Measurements from ENCODE around the gene RHBDD2. TPM values are rescaled to one million over a fixed set of nuclear protein-coding genes. Genes with fewer than 3 reads are reported as not detected.

RHBDD2 gene
- total RNA-seq, 1 donor = 27.5 TPM

DNA sequence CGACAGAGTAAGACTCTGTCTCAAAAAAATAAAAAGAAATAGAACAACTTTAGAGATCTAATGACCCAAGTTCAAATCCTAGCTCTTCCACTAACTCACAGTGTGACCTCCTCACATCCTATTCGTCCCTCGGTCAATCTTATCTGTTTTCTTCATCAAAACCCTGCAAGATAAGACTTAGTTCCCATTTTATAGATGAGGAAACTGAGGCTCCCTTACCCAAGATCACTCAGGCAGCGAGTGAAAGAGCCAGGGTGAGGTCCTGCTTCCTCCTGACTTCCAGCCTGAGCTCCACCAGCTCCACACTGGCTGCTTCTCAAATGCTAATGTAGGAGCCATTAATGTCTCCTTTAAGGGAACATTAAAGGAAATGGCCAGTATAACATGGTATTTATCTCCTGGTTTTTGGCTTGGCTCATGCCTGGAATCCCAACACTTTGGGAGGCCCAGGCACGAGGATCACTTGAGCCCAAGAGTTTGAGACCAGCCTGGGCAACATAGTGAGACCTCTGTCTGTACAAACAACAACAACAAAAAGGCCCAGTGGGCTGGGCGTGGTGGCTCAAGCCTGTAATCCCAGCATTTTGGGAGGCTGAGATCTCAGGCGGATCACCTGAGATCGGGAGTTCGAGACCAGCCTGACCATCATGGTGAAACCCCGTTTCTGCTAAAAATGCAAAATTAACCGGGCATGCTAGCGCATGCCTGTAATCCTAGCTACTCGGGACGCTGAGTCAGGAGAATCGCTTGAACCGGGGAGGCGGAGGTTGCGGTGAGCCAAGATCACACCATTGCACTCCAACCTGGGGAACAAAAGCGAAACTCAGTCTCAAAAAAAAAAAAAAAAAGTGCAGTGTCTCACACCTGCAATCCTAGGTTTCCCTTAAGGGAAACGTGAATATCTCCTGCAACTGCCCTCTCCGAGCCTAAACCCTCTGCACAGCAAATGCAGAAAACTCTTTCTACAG lies 3.4 kb upstream of the RHBDD2 start:
- Histone ChIP-seq H3K4me1 (ENCODE audit: insufficient read depth, low read length) (peaks cover 23% of the 10 kb centered on the region), H3K79me2 (ENCODE audit: insufficient read depth, low read length) (peaks cover 16% of the 10 kb centered on the region), H3K4me2 (ENCODE audit: insufficient read depth, low read length) (no peak overlapping the region), H3K9me3 (ENCODE audit: low read depth, low read length) (no peaks in the 10 kb centered on the region), H4K20me1 (ENCODE audit: insufficient read depth, low read length) (peaks cover 2% of the 10 kb centered on the region), H2AFZ (ENCODE audit: low read length) (no peak overlapping the region), H3K4me3 (ENCODE audit: insufficient read depth, low read length) (no peak overlapping the region), H3K27me3 (ENCODE audit: insufficient read depth, low read length) (no peaks in the 10 kb centered on the region), H3K36me3 (ENCODE audit: insufficient read depth, low read length) (no peaks in the 10 kb centered on the region), H3K27ac (ENCODE audit: low read depth, low read length) (no peak overlapping the region)
- DNase-seq (ENCODE audit: insufficient read length, low spot score, missing footprints) = peak; percentile 29
- no peak for TF ChIP-seq CTCF (IDR thresholded peaks at IDR 0.05; ENCODE audit: extremely low read depth, low read depth, low read length)

GRCh38 chr7:75876126-75876881 lies 2.5 kb upstream of the RHBDD2 start:
- H4K20me1 ChIP-seq (ENCODE audit: insufficient read depth, low read length) = peaks cover 3% of the 10 kb centered on the region
- peaks cover 23% of the 10 kb centered on the region for H3K79me2 ChIP-seq (ENCODE audit: insufficient read depth, low read length)
- no peaks in the 10 kb centered on the region for H3K27me3 ChIP-seq (ENCODE audit: insufficient read depth, low read length)
- H3K4me1 ChIP-seq (ENCODE audit: insufficient read depth, low read length) = peaks cover 24% of the 10 kb centered on the region
- peaks cover 4% of the 10 kb centered on the region for H3K36me3 ChIP-seq (ENCODE audit: insufficient read depth, low read length)
- H3K4me3 ChIP-seq (ENCODE audit: insufficient read depth, low read length) = no peak overlapping the region
- H3K27ac ChIP-seq (ENCODE audit: low read depth, low read length) = no peak overlapping the region
- TF ChIP-seq CTCF (IDR thresholded peaks at IDR 0.05; ENCODE audit: extremely low read depth, low read depth, low read length) = no peak
- H3K9me3 ChIP-seq (ENCODE audit: low read depth, low read length) = no peaks in the 10 kb centered on the region
- no peak overlapping the region for H3K4me2 ChIP-seq (ENCODE audit: insufficient read depth, low read length)
- DNase-seq (ENCODE audit: insufficient read length, low spot score, missing footprints) = no peak
- no peak overlapping the region for H2AFZ ChIP-seq (ENCODE audit: low read length)

GRCh38 chr7:75878312-75878768 lies 494 bp upstream of the RHBDD2 start:
- Histone ChIP-seq H3K4me2 (ENCODE audit: insufficient read depth, low read length) (peak overlapping the region; percentile 89), H3K4me3 (ENCODE audit: insufficient read depth, low read length) (peak overlapping the region; percentile 64), H3K9me3 (ENCODE audit: low read depth, low read length) (no peaks in the 10 kb centered on the region), H3K79me2 (ENCODE audit: insufficient read depth, low read length) (peaks cover 34% of the 10 kb centered on the region), H3K27ac (ENCODE audit: low read depth, low read length) (peak overlapping the region; percentile 58), H3K36me3 (ENCODE audit: insufficient read depth, low read length) (peaks cover 24% of the 10 kb centered on the region), H3K27me3 (ENCODE audit: insufficient read depth, low read length) (no peaks in the 10 kb centered on the region), H4K20me1 (ENCODE audit: insufficient read depth, low read length) (peaks cover 12% of the 10 kb centered on the region), H3K4me1 (ENCODE audit: insufficient read depth, low read length) (peaks cover 18% of the 10 kb centered on the region), H2AFZ (ENCODE audit: low read length) (peak overlapping the region; percentile 85)
- TF ChIP-seq CTCF (IDR thresholded peaks at IDR 0.05; ENCODE audit: extremely low read depth, low read depth, low read length) = no peak
- peak; percentile 49 for DNase-seq (ENCODE audit: insufficient read length, low spot score, missing footprints)
